8988T (cell line): ENCODE measurements around the gene LIN9.

ENCODE experiments used
- DNase-seq: peaks from one replicate; pipeline ENCODE4 v3.0.0; 2011

The LIN9 gene

DNA sequence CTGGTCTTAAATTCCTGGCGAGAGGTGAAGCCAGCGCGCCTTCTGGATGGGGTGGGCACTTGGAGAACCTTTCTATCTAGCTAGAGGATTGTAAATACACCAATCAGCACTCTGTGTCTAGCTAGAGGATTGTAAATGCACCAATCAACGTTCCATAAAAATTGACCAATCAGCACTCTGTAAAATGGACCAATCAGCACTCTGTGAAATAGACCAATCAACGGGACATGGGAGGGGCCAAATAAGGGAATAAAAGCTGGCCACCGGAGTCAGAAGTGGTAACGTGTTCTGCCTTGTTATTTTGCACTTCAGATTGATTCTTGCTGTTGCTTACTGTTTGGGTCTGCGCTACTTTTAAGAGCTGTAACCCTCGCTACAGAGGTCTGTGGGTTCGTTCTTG lies 12.0 kb upstream of the LIN9 start:
- DNase-seq: no peak

DNA sequence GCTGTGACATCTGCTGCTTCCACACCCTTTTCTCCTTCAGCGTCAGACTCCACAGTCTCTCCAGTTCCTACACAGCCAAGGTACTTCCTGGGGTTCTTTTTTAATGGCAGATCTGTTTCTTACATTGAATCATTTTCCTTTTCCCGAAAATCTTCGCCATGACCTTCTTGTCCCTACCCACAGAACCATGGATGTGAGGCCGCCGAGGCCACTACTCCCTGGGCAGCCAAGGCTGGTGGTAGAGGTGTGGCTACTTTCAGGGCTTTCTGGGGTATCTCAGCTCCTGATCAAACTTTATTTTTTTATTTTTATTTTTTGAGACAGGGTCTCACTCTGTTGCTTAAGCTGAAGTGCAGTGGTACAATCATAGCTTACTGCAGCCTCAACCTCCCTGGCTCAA lies 9.5 kb upstream of the LIN9 start:
- DNase-seq: no peak

DNA sequence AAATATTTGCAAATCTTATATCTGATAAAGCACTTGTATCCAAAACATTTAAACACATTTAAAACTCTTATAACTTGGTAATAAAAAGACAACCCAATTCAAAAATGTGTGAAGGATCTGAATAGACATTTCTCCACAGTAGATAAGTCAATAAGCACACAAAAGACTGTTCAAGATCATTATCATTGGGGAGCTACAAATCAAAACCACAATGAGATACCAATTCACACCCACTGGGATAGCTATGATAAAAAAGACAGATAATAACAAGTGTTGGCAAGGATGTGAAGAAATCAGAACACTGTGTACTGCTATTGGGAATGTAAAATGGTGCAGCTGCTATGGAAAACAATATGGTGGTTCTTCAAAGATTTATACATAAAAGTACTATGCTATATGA lies 5.1 kb upstream of the LIN9 start:
- DNase-seq: no peak

DNA sequence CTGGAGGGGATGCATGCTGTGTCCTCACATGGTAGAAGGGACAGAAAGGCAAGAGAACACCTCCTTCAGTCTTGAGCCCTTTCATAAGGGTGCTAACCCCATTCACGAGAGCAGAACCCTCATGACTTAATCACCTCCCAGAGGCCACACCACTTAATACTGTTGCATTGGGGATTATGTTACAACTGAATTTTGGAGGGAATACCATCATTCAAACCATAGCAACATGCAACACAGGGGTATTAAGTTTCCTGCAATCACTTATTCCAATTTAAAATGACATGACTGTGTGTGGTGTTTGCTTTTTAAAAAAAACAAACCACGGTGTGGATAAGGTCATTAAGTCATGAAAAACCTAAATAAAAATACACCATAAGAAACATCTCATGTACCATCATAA lies 3.1 kb upstream of the LIN9 start:
- DNase-seq: no peak

GRCh38 chr1:226311376-226311775 lies 2.4 kb upstream of the LIN9 start:
- DNase-seq: no peak

GRCh38 chr1:226310637-226311195 lies 1.8 kb upstream of the LIN9 start:
- no peak for DNase-seq

- no peak for DNase-seq
Measured at GRCh38 chr1:226310245-226310540, 1.2 kb upstream of the LIN9 start.

DNA sequence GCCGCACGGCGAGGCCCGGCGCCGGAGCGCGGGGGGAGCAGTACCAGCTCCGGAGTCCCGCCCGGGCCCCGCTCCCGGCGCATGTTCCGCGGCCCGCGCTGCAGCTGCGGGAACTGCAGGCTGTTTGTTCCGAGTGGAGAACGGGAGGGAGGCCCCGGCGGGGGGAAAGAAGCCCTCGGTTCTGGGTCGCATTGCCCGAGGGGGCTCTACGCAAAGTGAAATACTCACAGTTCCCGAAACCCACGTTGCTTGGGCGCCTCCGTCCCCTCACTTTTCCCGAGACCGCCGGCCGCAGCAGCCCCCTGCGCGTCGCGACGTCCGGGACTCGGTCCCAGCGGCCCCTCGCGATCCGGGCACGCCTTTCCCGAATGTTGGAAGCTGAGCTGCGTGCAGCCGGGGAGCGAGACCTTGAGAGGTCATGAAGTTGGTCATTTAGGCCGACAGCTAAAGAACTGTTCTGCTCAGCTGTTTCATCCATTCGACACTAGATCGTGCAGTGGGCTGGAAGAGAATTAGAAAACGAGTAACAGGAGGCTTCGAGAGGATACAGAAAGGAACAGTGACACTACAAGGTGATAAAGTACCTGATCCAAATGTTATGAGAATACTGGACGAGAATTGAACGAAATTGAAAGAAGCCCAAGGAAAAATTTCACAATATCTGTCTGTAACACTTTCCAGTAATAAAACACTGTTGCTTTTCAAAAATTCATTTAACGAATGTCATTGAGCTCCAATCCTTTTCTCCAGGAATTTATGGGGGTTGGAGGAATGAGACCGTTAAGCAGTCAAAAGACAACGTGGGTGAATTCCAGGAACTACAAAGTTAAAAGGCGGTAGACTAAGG lies 657 bp upstream of the LIN9 start:
- no peak for DNase-seq

DNA sequence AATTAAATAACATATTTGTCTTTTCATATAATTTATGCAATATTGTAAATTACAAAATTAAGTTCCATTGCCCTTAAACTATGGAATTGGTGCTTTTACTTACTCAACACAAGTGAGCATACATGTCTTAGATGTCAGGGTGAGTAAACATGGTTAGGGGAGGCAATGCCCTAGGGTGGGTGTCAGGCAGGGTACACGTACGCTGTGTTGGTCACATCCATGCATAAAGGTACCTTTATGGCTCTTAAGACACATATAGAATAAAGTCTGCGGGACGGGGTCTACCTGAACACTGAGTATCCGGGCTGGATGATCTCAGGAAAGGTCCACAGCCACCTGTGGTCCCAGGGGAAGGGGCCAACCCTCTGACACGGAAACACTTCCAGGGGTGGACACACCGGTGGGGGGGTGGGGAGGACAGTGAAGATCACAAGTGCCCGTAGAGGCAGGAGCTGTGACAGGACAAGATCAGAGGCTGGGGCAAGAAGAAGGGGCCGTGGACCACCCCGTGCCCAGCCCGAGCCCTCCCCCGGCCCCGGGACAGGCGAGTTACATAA lies 720 bp downstream of the LIN9 start:
- DNase-seq: no peak

GRCh38 chr1:226306425-226306824 lies 2.5 kb downstream of the LIN9 start:
- no peak for DNase-seq

- no peak for DNase-seq
Measured at GRCh38 chr1:226305184-226305583, 3.8 kb downstream of the LIN9 start.

DNA sequence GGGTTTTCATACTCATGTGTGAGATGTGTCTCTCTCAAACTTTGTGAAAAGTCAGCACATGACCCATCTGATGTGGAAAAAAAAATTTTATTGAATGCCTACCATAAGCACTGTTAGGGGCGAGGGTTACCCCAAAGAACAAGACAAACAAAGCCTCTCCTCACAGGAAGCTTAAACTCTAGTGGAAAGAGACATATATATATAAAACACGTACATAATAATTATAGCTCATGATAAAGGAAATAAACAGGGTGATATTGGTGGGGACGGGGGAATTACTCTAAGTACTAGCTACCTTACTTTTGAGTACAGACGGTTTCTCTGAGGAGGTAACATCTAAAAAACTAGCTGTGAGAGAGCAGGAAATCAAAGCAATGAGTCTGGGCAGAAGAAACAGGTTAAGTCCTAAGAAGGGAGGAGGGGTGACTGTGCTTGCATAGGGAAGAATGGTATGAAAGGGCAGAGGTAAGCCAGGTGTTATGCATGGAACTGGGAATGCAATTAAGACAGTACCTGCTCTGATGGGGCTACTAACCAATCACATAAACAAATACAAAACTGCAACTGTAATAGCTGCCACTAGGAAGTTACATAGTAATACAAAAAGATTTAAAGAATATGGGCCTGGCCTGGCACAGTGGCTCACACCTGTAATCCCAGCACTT lies 4.5 kb downstream of the LIN9 start:
- DNase-seq: no peak

DNA sequence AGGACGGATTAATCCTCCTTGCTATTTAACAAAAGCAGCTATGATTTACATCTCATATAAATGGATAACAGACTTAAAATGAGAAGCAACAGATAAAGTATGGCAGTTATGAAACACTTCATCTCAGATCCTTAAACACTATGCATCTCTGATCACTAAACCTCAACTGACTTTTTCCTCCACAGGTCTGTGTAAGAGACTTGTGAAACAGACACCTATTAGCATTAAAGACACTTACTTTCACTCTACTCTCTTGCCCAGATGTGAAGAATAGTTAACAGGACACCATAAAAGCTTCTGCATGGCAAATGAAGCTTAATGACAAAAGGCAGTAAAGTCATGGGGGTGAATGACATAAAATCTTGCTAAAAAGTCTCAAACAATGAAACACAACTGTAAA lies 6.2 kb downstream of the LIN9 start:
- no peak for DNase-seq

- no peak for DNase-seq
Measured at GRCh38 chr1:226296911-226297310, 12.1 kb downstream of the LIN9 start.

GRCh38 chr1:226293553-226293920 lies 15.4 kb downstream of the LIN9 start:
- DNase-seq: no peak

DNA sequence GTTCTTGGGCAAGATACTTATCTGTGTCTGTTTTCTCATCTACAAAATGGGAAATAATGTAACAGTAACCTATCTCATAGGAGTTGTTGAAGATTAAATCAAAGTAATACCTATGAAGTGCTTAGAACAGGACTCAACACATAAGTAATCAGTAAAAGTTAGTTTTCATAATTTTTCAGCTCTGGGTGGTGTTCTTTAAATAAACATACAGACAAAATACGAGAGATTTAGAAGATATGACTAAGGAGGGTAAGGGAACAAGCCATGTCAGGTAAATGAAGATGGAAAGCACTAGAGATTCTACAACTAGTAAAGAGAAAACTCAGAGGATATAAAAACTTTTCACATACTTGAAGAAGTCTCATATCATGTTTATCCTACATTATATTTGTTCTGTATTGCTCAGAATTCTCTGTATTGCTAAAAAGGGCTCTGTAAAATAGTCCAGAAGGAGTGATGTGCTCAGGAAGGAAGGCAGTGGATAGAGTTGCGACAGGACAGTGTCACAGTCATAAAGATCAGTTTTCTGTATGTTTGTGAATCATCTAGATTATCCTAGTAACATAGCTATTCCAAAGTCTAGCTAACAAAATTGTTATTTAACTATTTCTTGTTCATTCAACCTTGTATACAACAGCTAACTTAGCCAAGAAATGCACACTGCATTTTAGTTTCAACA lies 16.0 kb downstream of the LIN9 start:
- DNase-seq: no peak

GRCh38 chr1:226287587-226287986 lies 21.4 kb downstream of the LIN9 start:
- DNase-seq: no peak

GRCh38 chr1:226281058-226281457 lies 27.9 kb downstream of the LIN9 start:
- DNase-seq: no peak

- no peak for DNase-seq
Measured at GRCh38 chr1:226279498-226279897, 29.5 kb downstream of the LIN9 start.

- no peak for DNase-seq
Measured at GRCh38 chr1:226277897-226278296, 31.1 kb downstream of the LIN9 start.

DNA sequence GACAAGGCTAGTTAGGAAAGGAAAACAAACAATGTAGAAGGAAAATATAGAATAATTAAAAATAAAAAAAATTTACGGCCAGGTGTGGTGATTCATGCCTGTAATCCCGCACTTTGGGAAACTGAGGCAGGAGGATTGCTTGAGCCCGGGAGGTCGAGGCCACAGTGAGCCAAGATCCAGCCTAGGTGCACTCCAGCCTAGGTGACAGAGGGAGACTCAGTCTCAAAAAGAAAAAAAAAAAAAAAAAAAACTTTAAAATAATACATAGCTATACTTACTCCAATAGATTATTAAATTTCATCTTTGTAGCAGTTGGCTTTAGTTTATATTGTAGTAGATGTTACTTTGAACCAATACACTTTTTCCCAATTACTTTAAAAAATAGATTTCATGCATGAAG lies 32.0 kb downstream of the LIN9 start:
- DNase-seq: no peak

- DNase-seq: no peak
Measured at GRCh38 chr1:226276077-226276682, 32.8 kb downstream of the LIN9 start.

DNA sequence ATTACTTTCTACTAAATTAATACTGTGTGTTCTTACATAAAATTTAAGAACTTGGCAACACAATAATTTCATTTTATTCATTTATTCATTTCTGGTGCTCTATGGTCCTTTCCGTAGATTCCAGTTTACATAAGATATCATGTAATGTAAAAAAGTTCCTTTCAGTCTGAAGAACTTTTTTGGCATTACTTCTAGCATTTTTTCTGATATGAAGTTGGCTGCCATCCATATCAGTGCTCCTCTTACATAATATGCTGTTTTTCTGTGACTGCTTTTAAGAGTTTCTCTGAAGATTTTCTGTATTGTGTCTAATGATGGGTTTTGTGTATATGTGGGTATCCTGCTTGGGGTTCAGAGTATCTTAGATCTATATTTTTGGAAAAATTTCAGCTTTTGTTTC lies 34.8 kb downstream of the LIN9 start:
- no peak for DNase-seq
